Stimulated activated memory B cell treated with anti-CD40 and anti-IgM and Interleukin-4, amounts not matched to agents 10 μg/mL and 1 μg/mL and 100 μg/mL, for 72 hours (primary cell): ENCODE data around the gene CTBP2.
"Not testable (repeated sequence)": the region's sequence is repeated elsewhere in the genome, so short reads cannot be mapped to it uniquely, and the experiment has no call there.

Experiments
- ATAC-seq: fragments of 150-1000 bp; cut with Tn5 transposase; 2 replicates; pipeline ENCODE4 v1.10.0; 2021
- H3K27ac Mint-ChIP-seq: one replicate; pipeline ENCODE4 v1.8.0; 2022; ENCODE audit warnings: mild to moderate bottlenecking, mixed read lengths
- H3K27me3 Mint-ChIP-seq: one replicate; pipeline ENCODE4 v1.8.0; 2022; ENCODE audit warnings: mixed read lengths
- H3K36me3 Mint-ChIP-seq: one replicate; pipeline ENCODE4 v1.8.0; 2022; ENCODE audit warnings: mixed read lengths
- H3K4me1 Mint-ChIP-seq: one replicate; pipeline ENCODE4 v1.8.0; 2022; ENCODE audit warnings: mixed read lengths
- H3K4me3 Mint-ChIP-seq: one replicate; pipeline ENCODE4 v1.8.0; 2022; ENCODE audit warnings: mild to moderate bottlenecking, moderate library complexity, mixed read lengths
- H3K9me3 Mint-ChIP-seq: one replicate; pipeline ENCODE4 v1.8.0; 2022; ENCODE audit warnings: mixed read lengths

Gene CTBP2

GRCh38 chr10:125091891-125092290, 68.5 kb downstream of the CTBP2 start:
- H3K9me3 Mint-ChIP-seq: no peaks in the 10 kb centered on the region
- H3K4me1 Mint-ChIP-seq: no peaks in the 10 kb centered on the region
- H3K27ac Mint-ChIP-seq: no peak overlapping the region
- no peaks in the 10 kb centered on the region for H3K36me3 Mint-ChIP-seq
- H3K4me3 Mint-ChIP-seq: no peak overlapping the region
- no peak for ATAC-seq
- H3K27me3 Mint-ChIP-seq: peaks cover 41% of the 10 kb centered on the region

- Mint-ChIP-seq H3K36me3 (no peaks in the 10 kb centered on the region), H3K27me3 (peaks cover 44% of the 10 kb centered on the region), H3K9me3 (no peaks in the 10 kb centered on the region), H3K4me3 (no peak overlapping the region), H3K4me1 (no peaks in the 10 kb centered on the region), H3K27ac (no peak overlapping the region)
- ATAC-seq: no peak
Measured at GRCh38 chr10:125089469-125089868, 70.9 kb downstream of the CTBP2 start.

GRCh38 chr10:125087897-125088215, 72.5 kb downstream of the CTBP2 start:
- Mint-ChIP-seq H3K36me3 (no peaks in the 10 kb centered on the region), H3K9me3 (no peaks in the 10 kb centered on the region), H3K4me3 (no peak overlapping the region), H3K4me1 (no peaks in the 10 kb centered on the region), H3K27me3 (peaks cover 54% of the 10 kb centered on the region), H3K27ac (no peak overlapping the region)
- ATAC-seq: no peak

GRCh38 chr10:125087191-125087896, 73.0 kb downstream of the CTBP2 start:
- Mint-ChIP-seq H3K27ac (no peak overlapping the region), H3K36me3 (no peaks in the 10 kb centered on the region), H3K4me3 (no peak overlapping the region), H3K4me1 (no peaks in the 10 kb centered on the region), H3K9me3 (no peaks in the 10 kb centered on the region), H3K27me3 (peaks cover 59% of the 10 kb centered on the region)
- ATAC-seq: no peak

- H3K27ac Mint-ChIP-seq: no peak overlapping the region
- H3K36me3 Mint-ChIP-seq: no peaks in the 10 kb centered on the region
- H3K9me3 Mint-ChIP-seq: no peaks in the 10 kb centered on the region
- H3K4me3 Mint-ChIP-seq: no peak overlapping the region
- peaks cover 63% of the 10 kb centered on the region for H3K27me3 Mint-ChIP-seq
- H3K4me1 Mint-ChIP-seq: no peaks in the 10 kb centered on the region
- ATAC-seq: no peak
Measured at GRCh38 chr10:125086691-125087090, 73.7 kb downstream of the CTBP2 start.

GRCh38 chr10:125085258-125086054, 74.9 kb downstream of the CTBP2 start:
- H3K27me3 Mint-ChIP-seq: peaks cover 72% of the 10 kb centered on the region
- H3K36me3 Mint-ChIP-seq: no peaks in the 10 kb centered on the region
- H3K27ac Mint-ChIP-seq: no peak overlapping the region
- no peak for ATAC-seq
- no peaks in the 10 kb centered on the region for H3K4me1 Mint-ChIP-seq
- no peak overlapping the region for H3K4me3 Mint-ChIP-seq
- H3K9me3 Mint-ChIP-seq: no peaks in the 10 kb centered on the region

GRCh38 chr10:125084614-125085257, 75.6 kb downstream of the CTBP2 start:
- H3K4me3 Mint-ChIP-seq: no peak overlapping the region
- no peaks in the 10 kb centered on the region for H3K9me3 Mint-ChIP-seq
- H3K36me3 Mint-ChIP-seq: no peaks in the 10 kb centered on the region
- H3K4me1 Mint-ChIP-seq: no peaks in the 10 kb centered on the region
- H3K27me3 Mint-ChIP-seq: peaks cover 75% of the 10 kb centered on the region
- no peak overlapping the region for H3K27ac Mint-ChIP-seq
- no peak for ATAC-seq

- no peaks in the 10 kb centered on the region for H3K4me1 Mint-ChIP-seq
- H3K27me3 Mint-ChIP-seq: peaks cover 72% of the 10 kb centered on the region
- H3K36me3 Mint-ChIP-seq: no peaks in the 10 kb centered on the region
- no peak overlapping the region for H3K27ac Mint-ChIP-seq
- no peaks in the 10 kb centered on the region for H3K9me3 Mint-ChIP-seq
- no peak for ATAC-seq
- H3K4me3 Mint-ChIP-seq: no peak overlapping the region
Measured at GRCh38 chr10:125084191-125084613, 76.2 kb downstream of the CTBP2 start.

GRCh38 chr10:125083576-125083920, 76.8 kb downstream of the CTBP2 start:
- no peaks in the 10 kb centered on the region for H3K36me3 Mint-ChIP-seq
- peaks cover 67% of the 10 kb centered on the region for H3K27me3 Mint-ChIP-seq
- H3K4me3 Mint-ChIP-seq: no peak overlapping the region
- H3K27ac Mint-ChIP-seq: no peak overlapping the region
- no peaks in the 10 kb centered on the region for H3K9me3 Mint-ChIP-seq
- no peak for ATAC-seq
- H3K4me1 Mint-ChIP-seq: no peaks in the 10 kb centered on the region

GRCh38 chr10:125082881-125083575, 77.3 kb downstream of the CTBP2 start:
- Mint-ChIP-seq H3K27ac (no peak overlapping the region), H3K4me1 (no peaks in the 10 kb centered on the region), H3K36me3 (no peaks in the 10 kb centered on the region), H3K4me3 (no peak overlapping the region), H3K27me3 (peaks cover 69% of the 10 kb centered on the region), H3K9me3 (no peaks in the 10 kb centered on the region)
- no peak for ATAC-seq

GRCh38 chr10:125082471-125082870, 77.9 kb downstream of the CTBP2 start:
- H3K27me3 Mint-ChIP-seq: peaks cover 69% of the 10 kb centered on the region
- not testable (repeated sequence) for ATAC-seq, H3K27ac Mint-ChIP-seq, H3K4me3 Mint-ChIP-seq, H3K9me3 Mint-ChIP-seq, H3K4me1 Mint-ChIP-seq, H3K36me3 Mint-ChIP-seq

GRCh38 chr10:125081931-125082330, 78.4 kb downstream of the CTBP2 start:
- H3K4me3 Mint-ChIP-seq: no peak overlapping the region
- ATAC-seq: peak; percentile 9

GRCh38 chr10:125080984-125081383, 79.4 kb downstream of the CTBP2 start:
- peaks cover 76% of the 10 kb centered on the region for H3K27me3 Mint-ChIP-seq
- H3K9me3 Mint-ChIP-seq: peaks cover 6% of the 10 kb centered on the region

More at GRCh38 chr10:125081931-125082330, 78.4 kb downstream of the CTBP2 start:
- Mint-ChIP-seq H3K4me1 (no peaks in the 10 kb centered on the region), H3K27ac (no peak overlapping the region), H3K9me3 (no peaks in the 10 kb centered on the region), H3K36me3 (no peaks in the 10 kb centered on the region), H3K27me3 (peaks cover 69% of the 10 kb centered on the region)

GRCh38 chr10:125080296-125080695, 80.1 kb downstream of the CTBP2 start:
- H3K27ac Mint-ChIP-seq: no peak overlapping the region
- no peaks in the 10 kb centered on the region for H3K4me1 Mint-ChIP-seq
- peaks cover 83% of the 10 kb centered on the region for H3K27me3 Mint-ChIP-seq

More at GRCh38 chr10:125080984-125081383, 79.4 kb downstream of the CTBP2 start:
- no peaks in the 10 kb centered on the region for H3K36me3 Mint-ChIP-seq
- H3K27ac Mint-ChIP-seq: no peak overlapping the region
- H3K4me1 Mint-ChIP-seq: no peaks in the 10 kb centered on the region
- ATAC-seq: no peak
- no peak overlapping the region for H3K4me3 Mint-ChIP-seq

GRCh38 chr10:125079091-125079600, 81.2 kb downstream of the CTBP2 start:
- Mint-ChIP-seq H3K4me3 (no peak overlapping the region), H3K27ac (no peak overlapping the region), H3K36me3 (no peaks in the 10 kb centered on the region), H3K9me3 (peaks cover 6% of the 10 kb centered on the region), H3K4me1 (no peaks in the 10 kb centered on the region), H3K27me3 (peaks cover 83% of the 10 kb centered on the region)
- no peak for ATAC-seq

More at GRCh38 chr10:125080296-125080695, 80.1 kb downstream of the CTBP2 start:
- H3K36me3 Mint-ChIP-seq: no peaks in the 10 kb centered on the region
- H3K4me3 Mint-ChIP-seq: no peak overlapping the region
- peaks cover 6% of the 10 kb centered on the region for H3K9me3 Mint-ChIP-seq
- ATAC-seq: no peak
